ENCODE measurements around the gene BEND5.

Gene BEND5

DNA sequence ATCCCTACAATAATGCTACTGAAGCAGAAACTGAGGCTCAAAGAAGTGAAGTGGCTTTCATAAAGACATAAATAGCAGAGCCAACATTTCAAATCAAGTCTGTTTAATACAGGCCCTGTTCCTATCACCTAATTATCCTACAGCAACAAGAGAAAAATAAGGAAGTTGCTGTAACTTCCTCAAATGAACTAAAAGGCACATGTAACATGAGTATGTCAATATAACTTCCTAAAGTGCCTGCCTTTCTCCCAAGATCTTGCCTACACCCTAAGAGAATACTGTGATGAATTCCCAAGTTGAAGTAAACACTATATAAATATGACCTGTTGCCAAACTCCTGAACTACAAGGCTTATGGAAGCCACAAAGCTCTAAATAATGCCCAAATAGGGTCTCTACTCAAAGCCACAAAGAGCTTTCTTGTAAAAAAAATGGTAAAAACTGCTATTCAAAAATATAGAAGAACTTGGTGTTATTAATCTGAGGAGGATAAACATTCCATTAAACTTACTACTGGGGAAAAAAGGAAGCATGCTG is 8.6 kb downstream of the BEND5 start:
- Histone ChIP-seq H3K36me3 (ENCODE audit: control insufficient read depth, insufficient read depth, low read length) (no peaks in the 10 kb centered on the region), H3K27me3 (ENCODE audit: control insufficient read depth, insufficient read depth, low read length, poor library complexity, severe bottlenecking) (no peaks in the 10 kb centered on the region), H3K27ac (ENCODE audit: insufficient read depth, low read depth, low read length, poor library complexity, severe bottlenecking) (no peak overlapping the region), H3K4me1 (ENCODE audit: control insufficient read depth, insufficient read depth, low read length) (no peaks in the 10 kb centered on the region), H3K4me3 (ENCODE audit: insufficient read depth, low read depth, low read length) (no peak overlapping the region), H3K9me3 (ENCODE audit: control insufficient read depth, low read length) (no peaks in the 10 kb centered on the region)

DNA sequence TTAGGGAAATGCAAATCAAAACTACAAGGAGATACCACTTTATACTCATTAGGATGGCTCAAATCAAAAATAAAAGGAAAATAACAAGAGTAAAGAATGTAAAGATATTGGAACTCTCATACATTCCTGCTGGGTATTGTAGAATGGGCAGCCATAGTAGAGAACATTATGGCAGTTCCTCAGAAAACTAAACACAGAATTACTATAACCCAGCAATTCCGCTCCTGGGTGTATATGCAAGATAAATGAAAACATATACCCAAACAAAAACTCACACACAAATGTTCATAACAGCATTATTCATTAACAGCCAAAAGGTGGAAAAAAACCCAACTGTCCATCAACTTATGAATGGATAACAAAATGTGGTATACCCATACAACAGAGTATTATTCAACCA is 11.4 kb downstream of the BEND5 start:
- Histone ChIP-seq H3K4me1 (ENCODE audit: control insufficient read depth, insufficient read depth, low read length) (no peaks in the 10 kb centered on the region), H3K4me3 (ENCODE audit: insufficient read depth, low read depth, low read length) (no peak overlapping the region), H3K27ac (ENCODE audit: insufficient read depth, low read depth, low read length, poor library complexity, severe bottlenecking) (no peak overlapping the region), H3K36me3 (ENCODE audit: control insufficient read depth, insufficient read depth, low read length) (no peaks in the 10 kb centered on the region), H3K9me3 (ENCODE audit: control insufficient read depth, low read length) (no peaks in the 10 kb centered on the region), H3K27me3 (ENCODE audit: control insufficient read depth, insufficient read depth, low read length, poor library complexity, severe bottlenecking) (no peaks in the 10 kb centered on the region)
- 80 to 95% methylated on average over 1 of the region's 1 CpG for WGBS, 2 experiments

DNA sequence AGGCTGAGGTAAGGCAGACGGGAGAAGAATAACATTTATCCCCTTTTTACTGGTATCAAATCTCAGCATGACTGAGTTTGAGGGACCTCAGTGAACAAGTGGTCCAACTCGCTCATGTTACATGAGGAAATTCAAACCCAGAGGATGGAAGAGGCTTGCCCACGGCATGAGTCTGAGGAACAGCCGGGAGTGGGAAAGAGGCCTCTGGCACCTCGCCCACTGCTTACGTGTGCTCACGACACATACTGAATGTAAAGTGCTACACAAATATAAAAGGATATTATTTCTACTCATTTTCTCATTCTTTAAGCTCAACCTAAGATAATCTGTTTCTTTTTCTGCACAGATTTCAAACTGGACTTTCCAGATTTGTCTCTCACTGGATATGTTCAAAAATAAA is 14.7 kb downstream of the BEND5 start:
- Histone ChIP-seq H3K4me1 (ENCODE audit: control insufficient read depth, insufficient read depth, low read length) (no peaks in the 10 kb centered on the region), H3K36me3 (ENCODE audit: control insufficient read depth, insufficient read depth, low read length) (peaks cover 6% of the 10 kb centered on the region), H3K27me3 (ENCODE audit: control insufficient read depth, insufficient read depth, low read length, poor library complexity, severe bottlenecking) (no peaks in the 10 kb centered on the region), H3K4me3 (ENCODE audit: insufficient read depth, low read depth, low read length) (no peak overlapping the region), H3K9me3 (ENCODE audit: control insufficient read depth, low read length) (no peaks in the 10 kb centered on the region), H3K27ac (ENCODE audit: insufficient read depth, low read depth, low read length, poor library complexity, severe bottlenecking) (no peak overlapping the region)
- 94 to 96% methylated on average over 7 of the region's 7 CpGs for WGBS, 2 experiments

DNA sequence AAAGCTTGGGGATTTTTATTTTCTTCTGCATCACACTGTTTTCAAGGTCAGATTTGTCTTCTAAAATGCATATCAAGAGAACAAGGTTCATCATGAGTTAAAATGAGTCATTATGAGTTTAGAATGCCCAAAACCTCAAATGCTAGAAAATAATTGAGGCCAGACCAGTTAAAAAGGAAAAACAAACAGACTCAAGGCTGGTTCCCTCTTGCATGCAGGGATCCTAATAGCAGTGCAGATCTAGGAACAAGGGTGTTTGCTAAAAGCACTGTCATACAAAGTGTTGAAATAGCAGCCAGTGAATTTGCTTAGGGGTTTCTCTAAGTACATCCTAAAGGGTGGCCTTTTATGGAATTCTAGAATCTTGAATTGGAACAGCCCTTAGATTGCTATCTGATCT is 15.3 kb downstream of the BEND5 start:
- Histone ChIP-seq H3K27ac (ENCODE audit: insufficient read depth, low read depth, low read length, poor library complexity, severe bottlenecking) (no peak overlapping the region), H3K9me3 (ENCODE audit: control insufficient read depth, low read length) (no peaks in the 10 kb centered on the region), H3K27me3 (ENCODE audit: control insufficient read depth, insufficient read depth, low read length, poor library complexity, severe bottlenecking) (no peaks in the 10 kb centered on the region), H3K4me3 (ENCODE audit: insufficient read depth, low read depth, low read length) (no peak overlapping the region), H3K36me3 (ENCODE audit: control insufficient read depth, insufficient read depth, low read length) (peaks cover 8% of the 10 kb centered on the region), H3K4me1 (ENCODE audit: control insufficient read depth, insufficient read depth, low read length) (no peaks in the 10 kb centered on the region)

DNA sequence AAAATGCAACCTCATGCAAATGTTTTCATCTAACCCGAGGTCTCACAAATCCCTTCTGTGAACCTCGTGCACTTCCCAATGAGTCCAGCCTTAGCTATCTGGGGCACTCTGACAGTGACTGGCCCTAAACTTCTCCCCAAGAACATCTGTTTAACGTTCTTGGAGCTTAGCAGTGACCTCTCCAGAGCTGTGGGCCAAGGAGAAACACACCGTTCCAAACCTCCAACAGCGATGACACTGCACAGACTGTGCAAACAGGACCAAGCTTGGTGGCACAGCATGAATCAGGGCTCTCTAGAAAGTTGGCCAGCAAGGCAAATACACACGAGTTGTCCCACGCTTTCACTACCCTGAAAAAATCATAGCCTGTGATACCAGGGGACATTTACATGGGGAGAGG is 15.8 kb downstream of the BEND5 start:
- Histone ChIP-seq H3K4me3 (ENCODE audit: insufficient read depth, low read depth, low read length) (no peak overlapping the region), H3K9me3 (ENCODE audit: control insufficient read depth, low read length) (no peaks in the 10 kb centered on the region), H3K36me3 (ENCODE audit: control insufficient read depth, insufficient read depth, low read length) (peaks cover 11% of the 10 kb centered on the region), H3K27me3 (ENCODE audit: control insufficient read depth, insufficient read depth, low read length, poor library complexity, severe bottlenecking) (no peaks in the 10 kb centered on the region), H3K4me1 (ENCODE audit: control insufficient read depth, insufficient read depth, low read length) (no peaks in the 10 kb centered on the region), H3K27ac (ENCODE audit: insufficient read depth, low read depth, low read length, poor library complexity, severe bottlenecking) (no peak overlapping the region)
- 92 to 95% methylated on average over 7 of the region's 7 CpGs for WGBS, 2 experiments

DNA sequence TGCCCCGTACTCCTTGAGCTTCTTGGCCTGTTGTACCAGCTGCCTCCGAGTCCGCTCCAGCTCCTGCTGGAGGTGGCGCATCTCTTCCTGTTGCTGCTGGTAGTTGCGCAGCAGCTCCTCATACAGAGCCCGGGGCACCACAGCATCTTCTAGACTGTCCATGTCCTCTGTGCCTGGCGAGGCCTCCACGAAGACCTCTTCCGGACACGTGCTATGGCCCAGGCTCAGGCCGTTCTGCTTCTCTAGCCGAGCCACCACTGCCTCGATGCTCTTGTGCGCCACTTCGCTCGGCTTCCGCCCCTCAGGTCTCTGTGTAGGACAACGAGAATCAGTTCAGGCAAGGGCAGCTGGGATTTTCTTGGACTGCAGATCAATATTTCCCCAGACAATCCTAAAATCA is 17.7 kb downstream of the BEND5 start:
- Histone ChIP-seq H3K27me3 (ENCODE audit: control insufficient read depth, insufficient read depth, low read length, poor library complexity, severe bottlenecking) (no peaks in the 10 kb centered on the region), H3K27ac (ENCODE audit: insufficient read depth, low read depth, low read length, poor library complexity, severe bottlenecking) (no peak overlapping the region), H3K9me3 (ENCODE audit: control insufficient read depth, low read length) (no peaks in the 10 kb centered on the region), H3K4me3 (ENCODE audit: insufficient read depth, low read depth, low read length) (no peak overlapping the region), H3K4me1 (ENCODE audit: control insufficient read depth, insufficient read depth, low read length) (no peaks in the 10 kb centered on the region), H3K36me3 (ENCODE audit: control insufficient read depth, insufficient read depth, low read length) (peaks cover 11% of the 10 kb centered on the region)
- 96% methylated on average over 18 of the region's 18 CpGs for WGBS, 2 experiments

DNA sequence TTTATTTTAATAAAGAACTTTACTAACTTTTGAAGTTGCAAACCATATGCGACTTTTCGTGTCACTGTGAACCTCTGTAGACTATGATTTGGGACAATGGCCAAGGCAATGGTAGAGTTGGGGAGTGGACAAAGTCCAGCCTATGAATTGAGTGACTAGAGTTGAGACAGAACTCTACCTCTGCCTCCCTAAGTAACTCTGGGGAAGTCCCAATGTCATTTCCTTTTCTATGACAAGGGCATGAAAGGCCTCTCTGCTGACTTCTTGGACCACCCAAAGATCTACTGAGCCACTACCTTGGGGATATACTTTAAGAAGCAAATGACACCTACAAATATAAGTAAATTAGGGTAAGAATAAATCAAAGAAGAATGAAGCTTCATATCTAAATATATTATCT is 19.3 kb downstream of the BEND5 start:
- Histone ChIP-seq H3K27ac (ENCODE audit: insufficient read depth, low read depth, low read length, poor library complexity, severe bottlenecking) (no peak overlapping the region), H3K4me1 (ENCODE audit: control insufficient read depth, insufficient read depth, low read length) (no peaks in the 10 kb centered on the region), H3K4me3 (ENCODE audit: insufficient read depth, low read depth, low read length) (no peak overlapping the region), H3K9me3 (ENCODE audit: control insufficient read depth, low read length) (no peaks in the 10 kb centered on the region), H3K27me3 (ENCODE audit: control insufficient read depth, insufficient read depth, low read length, poor library complexity, severe bottlenecking) (no peaks in the 10 kb centered on the region), H3K36me3 (ENCODE audit: control insufficient read depth, insufficient read depth, low read length) (peaks cover 11% of the 10 kb centered on the region)
- 90 to 100% methylated on average over 2 of the region's 2 CpGs for WGBS, 2 experiments

DNA sequence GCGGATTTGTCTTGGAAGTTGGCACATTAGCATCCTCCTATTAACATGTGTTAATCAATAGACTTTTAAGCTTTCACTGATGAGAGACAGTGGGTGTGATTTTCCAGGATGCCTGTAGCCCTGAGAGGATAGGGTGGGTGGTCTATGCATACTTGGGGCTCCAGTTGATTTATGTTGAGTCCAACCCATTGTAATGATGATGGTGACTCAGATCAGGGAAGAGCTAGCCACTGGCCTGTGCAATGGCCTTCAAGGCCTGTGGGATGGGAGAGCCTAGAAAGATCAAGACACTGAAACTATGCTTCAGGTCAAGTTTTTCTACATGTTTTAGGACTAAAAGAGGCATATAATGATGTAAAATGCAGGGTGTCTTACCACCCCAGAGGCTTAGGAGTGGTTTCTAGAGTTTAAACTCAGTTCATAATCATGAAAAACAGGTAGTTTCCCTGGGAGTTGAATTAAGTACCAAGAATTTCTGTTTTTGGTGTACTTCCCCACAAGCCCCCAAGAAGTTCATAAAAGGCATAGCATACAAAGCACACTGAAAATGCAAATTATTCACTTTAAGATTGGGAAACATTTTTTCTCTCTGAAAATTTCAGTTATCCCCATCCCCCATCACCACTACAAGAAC is 19.9 kb downstream of the BEND5 start:
- Histone ChIP-seq H3K27me3 (ENCODE audit: control insufficient read depth, insufficient read depth, low read length, poor library complexity, severe bottlenecking) (no peaks in the 10 kb centered on the region), H3K36me3 (ENCODE audit: control insufficient read depth, insufficient read depth, low read length) (peaks cover 11% of the 10 kb centered on the region), H3K27ac (ENCODE audit: insufficient read depth, low read depth, low read length, poor library complexity, severe bottlenecking) (no peak overlapping the region), H3K4me3 (ENCODE audit: insufficient read depth, low read depth, low read length) (no peak overlapping the region), H3K9me3 (ENCODE audit: control insufficient read depth, low read length) (no peaks in the 10 kb centered on the region), H3K4me1 (ENCODE audit: control insufficient read depth, insufficient read depth, low read length) (no peaks in the 10 kb centered on the region)
- WGBS, 2 experiments: 100% methylated on average over 1 of the region's 1 CpG; no CpG with 5 or more reads in 1 of the 2 experiments

DNA sequence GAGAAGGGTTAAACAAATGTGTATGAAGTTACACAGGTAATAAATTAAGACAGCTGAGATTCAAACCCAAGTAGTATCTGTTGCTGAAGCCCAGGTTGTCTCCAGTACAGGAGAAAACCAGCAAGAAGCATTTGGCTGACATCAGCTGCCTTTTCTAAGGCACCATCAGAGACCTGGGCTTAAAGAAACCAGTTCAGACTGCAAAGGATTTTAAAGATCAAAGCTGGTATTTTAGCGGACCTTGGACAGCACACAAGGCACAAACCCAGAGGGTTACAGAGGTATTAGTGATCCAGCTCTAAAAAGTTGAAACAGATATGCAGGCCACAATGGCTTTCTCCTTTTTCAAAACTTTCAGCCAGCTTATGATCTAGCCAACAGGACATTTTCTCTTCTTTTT is 23.4 kb downstream of the BEND5 start:
- 83 to 96% methylated on average over 1 of the region's 1 CpG for WGBS, 2 experiments
- Histone ChIP-seq H3K4me3 (ENCODE audit: insufficient read depth, low read depth, low read length) (no peak overlapping the region), H3K36me3 (ENCODE audit: control insufficient read depth, insufficient read depth, low read length) (peaks cover 5% of the 10 kb centered on the region), H3K4me1 (ENCODE audit: control insufficient read depth, insufficient read depth, low read length) (no peaks in the 10 kb centered on the region), H3K27ac (ENCODE audit: insufficient read depth, low read depth, low read length, poor library complexity, severe bottlenecking) (no peak overlapping the region), H3K27me3 (ENCODE audit: control insufficient read depth, insufficient read depth, low read length, poor library complexity, severe bottlenecking) (no peaks in the 10 kb centered on the region), H3K9me3 (ENCODE audit: control insufficient read depth, low read length) (no peaks in the 10 kb centered on the region)

DNA sequence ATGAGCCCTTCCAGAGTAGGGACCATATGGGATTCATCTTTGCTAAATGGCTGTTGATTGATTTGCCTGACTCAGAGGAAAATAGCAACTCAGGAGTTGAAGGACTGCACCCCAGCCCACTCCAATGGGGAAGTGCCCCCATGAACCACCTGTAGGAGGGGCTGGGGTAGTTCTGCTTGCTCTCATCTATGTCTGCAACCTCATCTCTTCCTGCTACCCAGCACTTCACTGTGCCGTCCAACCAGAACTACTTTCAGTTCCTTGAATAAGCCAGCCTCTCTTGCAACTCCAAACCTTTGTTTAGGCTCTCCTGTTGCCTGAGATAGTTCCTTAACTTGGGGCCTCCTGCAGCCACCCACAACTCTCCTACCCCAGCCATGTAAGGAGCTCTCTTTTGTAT is 26.6 kb downstream of the BEND5 start:
- Histone ChIP-seq H3K4me1 (ENCODE audit: control insufficient read depth, insufficient read depth, low read length) (no peaks in the 10 kb centered on the region), H3K9me3 (ENCODE audit: control insufficient read depth, low read length) (no peaks in the 10 kb centered on the region), H3K27ac (ENCODE audit: insufficient read depth, low read depth, low read length, poor library complexity, severe bottlenecking) (no peak overlapping the region), H3K36me3 (ENCODE audit: control insufficient read depth, insufficient read depth, low read length) (no peaks in the 10 kb centered on the region), H3K4me3 (ENCODE audit: insufficient read depth, low read depth, low read length) (no peak overlapping the region), H3K27me3 (ENCODE audit: control insufficient read depth, insufficient read depth, low read length, poor library complexity, severe bottlenecking) (no peaks in the 10 kb centered on the region)
- 91 to 94% methylated on average over 1 of the region's 1 CpG for WGBS, 2 experiments

DNA sequence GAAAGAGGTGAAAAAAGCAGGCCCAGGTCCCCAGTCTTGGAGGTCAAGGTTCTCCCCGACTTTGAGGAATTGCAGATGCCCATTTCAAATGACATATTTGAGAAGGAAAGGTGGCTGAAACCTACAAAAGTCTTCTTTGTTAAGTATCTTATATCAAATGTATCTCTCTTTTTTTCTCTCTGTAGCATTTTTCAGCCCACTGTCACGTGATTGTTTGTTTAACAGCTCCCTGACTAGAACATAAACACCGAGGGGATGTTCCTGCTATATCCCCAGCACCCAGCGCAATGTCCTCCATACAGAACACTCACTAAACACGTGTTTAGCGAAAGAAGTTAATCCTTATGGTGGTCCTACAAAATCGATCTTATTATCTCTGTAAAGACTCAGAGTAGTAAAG is 27.6 kb downstream of the BEND5 start:
- Histone ChIP-seq H3K36me3 (ENCODE audit: control insufficient read depth, insufficient read depth, low read length) (no peaks in the 10 kb centered on the region), H3K4me1 (ENCODE audit: control insufficient read depth, insufficient read depth, low read length) (no peaks in the 10 kb centered on the region), H3K9me3 (ENCODE audit: control insufficient read depth, low read length) (no peaks in the 10 kb centered on the region), H3K4me3 (ENCODE audit: insufficient read depth, low read depth, low read length) (no peak overlapping the region), H3K27me3 (ENCODE audit: control insufficient read depth, insufficient read depth, low read length, poor library complexity, severe bottlenecking) (no peaks in the 10 kb centered on the region), H3K27ac (ENCODE audit: insufficient read depth, low read depth, low read length, poor library complexity, severe bottlenecking) (no peak overlapping the region)
- 93 to 94% methylated on average over 7 of the region's 7 CpGs for WGBS, 2 experiments

Data from ectodermal cell (in vitro differentiated cells).